ENCODE results near the gene FLVCR2.

Gene FLVCR2

GRCh38 chr14:75578102-75578785 is at the start of gene FLVCR2:
Gene FLVCR2, plus strand, starts transcription at chr14:75578620. Its CDS starts 353 bp downstream, at chr14:75578973.
- no peaks in the 10 kb centered on the region for H3K9me3 ChIP-seq (ENCODE audit: control insufficient read depth in 5 of 5, low read length in 5 of 5)
- peak within 1 kb of the TSS; percentile 76 for H3K27ac ChIP-seq (ENCODE audit: low read depth, low read length)
- peak within 1 kb of the TSS; percentile 62 to 78 (median 72) for H3K4me3 ChIP-seq (ENCODE audit: low read depth in 1 of 5, low read length in 5 of 5)
- H3K4me1 ChIP-seq (ENCODE audit: control insufficient read depth in 5 of 5, insufficient read depth in 5 of 5, low read length in 5 of 5), result peaks cover 5 to 29% (median 29%) of the 10 kb centered on the region in 5 donors
- no peaks in the 10 kb centered on the region for H3K36me3 ChIP-seq (ENCODE audit: control insufficient read depth in 5 of 5, insufficient read depth in 5 of 5, low read length in 5 of 5)
- no peaks in the 10 kb centered on the region for H3K27me3 ChIP-seq (ENCODE audit: control insufficient read depth in 5 of 5, insufficient read depth in 4 of 5, low read length in 5 of 5)
- H3K9ac ChIP-seq (ENCODE audit: low read length in 5 of 5), result peak within 1 kb of the TSS; percentile 16 to 78 (median 73)

DNA sequence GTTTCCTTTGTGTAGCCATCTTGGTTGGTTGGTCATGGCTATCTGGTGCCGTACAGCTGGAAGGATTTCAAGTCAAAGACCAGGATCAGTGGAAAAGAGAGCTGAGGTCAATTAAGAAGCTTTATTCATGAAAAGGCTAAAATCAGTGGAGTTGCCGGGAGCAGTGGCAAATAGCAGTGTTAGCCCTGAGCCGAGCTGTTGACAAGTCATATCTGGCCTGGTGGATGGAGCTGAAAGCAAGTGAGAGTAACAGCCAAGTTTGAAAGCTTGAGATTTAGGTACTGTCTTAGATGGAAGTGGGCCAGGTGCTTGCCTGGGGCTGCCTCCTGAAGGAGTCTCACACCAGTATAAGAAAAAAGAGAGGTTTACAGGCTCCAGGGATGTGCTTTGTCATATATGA is 47.2 kb upstream of the FLVCR2 start:
- peaks cover 0 to 6% (median 0%) of the 10 kb centered on the region in 5 donors for H3K4me1 ChIP-seq (ENCODE audit: control insufficient read depth in 5 of 5, insufficient read depth in 5 of 5, low read length in 5 of 5)
- H3K9ac ChIP-seq (ENCODE audit: low read length in 5 of 5), result no peak overlapping the region
- no peak overlapping the region for H3K4me3 ChIP-seq (ENCODE audit: low read depth in 1 of 5, low read length in 5 of 5)
- H3K27ac ChIP-seq (ENCODE audit: low read depth, low read length), result no peak overlapping the region
- peaks cover 0 to 4% (median 0%) of the 10 kb centered on the region in 5 donors for H3K36me3 ChIP-seq (ENCODE audit: control insufficient read depth in 5 of 5, insufficient read depth in 5 of 5, low read length in 5 of 5)
- no peaks in the 10 kb centered on the region for H3K27me3 ChIP-seq (ENCODE audit: control insufficient read depth in 5 of 5, insufficient read depth in 4 of 5, low read length in 5 of 5)
- no peaks in the 10 kb centered on the region for H3K9me3 ChIP-seq (ENCODE audit: control insufficient read depth in 5 of 5, low read length in 5 of 5)

GRCh38 chr14:75531660-75532317 is 46.6 kb upstream of the FLVCR2 start:
- Histone ChIP-seq H3K9me3 (ENCODE audit: control insufficient read depth in 5 of 5, low read length in 5 of 5) (no peaks in the 10 kb centered on the region), H3K4me3 (ENCODE audit: low read depth in 1 of 5, low read length in 5 of 5) (no peak overlapping the region), H3K4me1 (ENCODE audit: control insufficient read depth in 5 of 5, insufficient read depth in 5 of 5, low read length in 5 of 5) (peaks cover 0 to 8% (median 0%) of the 10 kb centered on the region in 5 donors), H3K9ac (ENCODE audit: low read length in 5 of 5) (no peak overlapping the region), H3K36me3 (ENCODE audit: control insufficient read depth in 5 of 5, insufficient read depth in 5 of 5, low read length in 5 of 5) (peaks cover 0 to 4% (median 0%) of the 10 kb centered on the region in 5 donors), H3K27ac (ENCODE audit: low read depth, low read length) (no peak overlapping the region), H3K27me3 (ENCODE audit: control insufficient read depth in 5 of 5, insufficient read depth in 4 of 5, low read length in 5 of 5) (no peaks in the 10 kb centered on the region)

- H3K27me3 ChIP-seq (ENCODE audit: control insufficient read depth in 5 of 5, insufficient read depth in 4 of 5, low read length in 5 of 5), result no peaks in the 10 kb centered on the region
- H3K4me3 ChIP-seq (ENCODE audit: low read depth in 1 of 5, low read length in 5 of 5), result no peak overlapping the region
- H3K27ac ChIP-seq (ENCODE audit: low read depth, low read length), result no peak overlapping the region
- no peak overlapping the region for H3K9ac ChIP-seq (ENCODE audit: low read length in 5 of 5)
- no peaks in the 10 kb centered on the region for H3K36me3 ChIP-seq (ENCODE audit: control insufficient read depth in 5 of 5, insufficient read depth in 5 of 5, low read length in 5 of 5)
- H3K4me1 ChIP-seq (ENCODE audit: control insufficient read depth in 5 of 5, insufficient read depth in 5 of 5, low read length in 5 of 5), result peaks cover 0 to 8% (median 0%) of the 10 kb centered on the region in 5 donors
- H3K9me3 ChIP-seq (ENCODE audit: control insufficient read depth in 5 of 5, low read length in 5 of 5), result no peaks in the 10 kb centered on the region
Observed at GRCh38 chr14:75533791-75534555, 44.4 kb upstream of the FLVCR2 start.

- Histone ChIP-seq H3K27ac (ENCODE audit: low read depth, low read length) (no peak overlapping the region), H3K27me3 (ENCODE audit: control insufficient read depth in 5 of 5, insufficient read depth in 4 of 5, low read length in 5 of 5) (no peaks in the 10 kb centered on the region), H3K9me3 (ENCODE audit: control insufficient read depth in 5 of 5, low read length in 5 of 5) (no peaks in the 10 kb centered on the region), H3K4me3 (ENCODE audit: low read depth in 1 of 5, low read length in 5 of 5) (no peak overlapping the region), H3K9ac (ENCODE audit: low read length in 5 of 5) (peak overlapping the region in 1 of 5 donors; percentile 8), H3K4me1 (ENCODE audit: control insufficient read depth in 5 of 5, insufficient read depth in 5 of 5, low read length in 5 of 5) (peaks cover 0 to 8% (median 0%) of the 10 kb centered on the region in 5 donors), H3K36me3 (ENCODE audit: control insufficient read depth in 5 of 5, insufficient read depth in 5 of 5, low read length in 5 of 5) (no peaks in the 10 kb centered on the region)
Observed at GRCh38 chr14:75535164-75535898, 43.1 kb upstream of the FLVCR2 start.

- Histone ChIP-seq H3K9me3 (ENCODE audit: control insufficient read depth in 5 of 5, low read length in 5 of 5) (no peaks in the 10 kb centered on the region), H3K27ac (ENCODE audit: low read depth, low read length) (no peak overlapping the region)
Observed at GRCh38 chr14:75537071-75537470, 41.3 kb upstream of the FLVCR2 start.

GRCh38 chr14:75539162-75539560 is 39.3 kb upstream of the FLVCR2 start:
- H3K27me3 ChIP-seq (ENCODE audit: control insufficient read depth in 5 of 5, insufficient read depth in 4 of 5, low read length in 5 of 5), result no peaks in the 10 kb centered on the region
- no peak overlapping the region for H3K27ac ChIP-seq (ENCODE audit: low read depth, low read length)
- peaks cover 0 to 25% (median 13%) of the 10 kb centered on the region in 5 donors for H3K4me1 ChIP-seq (ENCODE audit: control insufficient read depth in 5 of 5, insufficient read depth in 5 of 5, low read length in 5 of 5)

More at GRCh38 chr14:75537071-75537470, 41.3 kb upstream of the FLVCR2 start:
- H3K4me3 ChIP-seq (ENCODE audit: low read depth in 1 of 5, low read length in 5 of 5), result no peak overlapping the region
- H3K36me3 ChIP-seq (ENCODE audit: control insufficient read depth in 5 of 5, insufficient read depth in 5 of 5, low read length in 5 of 5), result no peaks in the 10 kb centered on the region
- no peak overlapping the region for H3K9ac ChIP-seq (ENCODE audit: low read length in 5 of 5)
- H3K27me3 ChIP-seq (ENCODE audit: control insufficient read depth in 5 of 5, insufficient read depth in 4 of 5, low read length in 5 of 5), result no peaks in the 10 kb centered on the region
- peaks cover 0 to 11% (median under 1%) of the 10 kb centered on the region in 5 donors for H3K4me1 ChIP-seq (ENCODE audit: control insufficient read depth in 5 of 5, insufficient read depth in 5 of 5, low read length in 5 of 5)

DNA sequence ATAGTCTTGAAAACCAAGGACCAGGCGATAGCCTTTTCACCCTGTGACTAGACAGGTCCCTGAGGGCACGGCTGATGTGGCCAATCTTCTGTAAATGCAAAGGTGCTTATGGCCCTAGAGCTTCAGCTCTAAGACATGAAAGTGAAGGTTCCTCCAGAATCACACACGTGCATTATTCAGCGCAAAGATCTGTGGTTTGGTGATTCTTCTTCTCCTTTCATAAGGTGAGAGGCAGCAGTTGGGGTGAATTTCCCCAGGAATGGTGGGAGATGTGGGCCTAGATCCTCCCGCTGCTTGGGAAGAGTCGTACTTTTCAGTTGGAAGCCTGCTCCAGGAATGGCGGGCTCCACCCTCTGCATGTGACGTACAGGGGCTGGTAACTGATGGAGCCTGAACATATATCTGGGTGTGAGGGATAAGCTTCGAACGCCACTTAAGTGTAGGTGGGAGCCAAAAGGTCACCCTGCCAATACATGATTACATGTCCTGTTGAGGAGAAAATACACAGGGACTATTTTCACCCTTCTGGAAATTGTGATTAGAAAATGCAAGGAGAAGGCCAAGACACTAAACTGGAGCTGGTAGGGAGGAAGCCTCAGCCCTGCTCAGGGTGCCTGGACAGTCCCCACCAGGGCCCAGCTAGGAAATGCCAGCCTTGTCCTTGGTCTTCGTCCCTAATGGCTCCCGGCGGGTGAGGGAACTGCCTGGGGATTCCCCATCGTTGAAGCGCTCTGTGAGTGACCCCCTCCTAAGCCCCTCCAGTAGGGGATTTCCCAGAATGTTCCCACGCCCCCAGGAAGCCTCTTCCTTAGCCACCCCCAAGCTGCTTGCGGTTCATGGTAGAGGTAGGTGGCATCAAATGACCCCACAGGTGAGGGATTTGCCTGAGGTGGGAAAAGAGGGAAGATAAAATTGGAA is 38.6 kb upstream of the FLVCR2 start:
- Histone ChIP-seq H3K4me3 (ENCODE audit: low read depth in 1 of 5, low read length in 5 of 5) (no peak overlapping the region), H3K27me3 (ENCODE audit: control insufficient read depth in 5 of 5, insufficient read depth in 4 of 5, low read length in 5 of 5) (no peaks in the 10 kb centered on the region), H3K4me1 (ENCODE audit: control insufficient read depth in 5 of 5, insufficient read depth in 5 of 5, low read length in 5 of 5) (peaks cover 0 to 25% (median 13%) of the 10 kb centered on the region in 5 donors), H3K9ac (ENCODE audit: low read length in 5 of 5) (no peak overlapping the region), H3K36me3 (ENCODE audit: control insufficient read depth in 5 of 5, insufficient read depth in 5 of 5, low read length in 5 of 5) (no peaks in the 10 kb centered on the region), H3K27ac (ENCODE audit: low read depth, low read length) (no peak overlapping the region), H3K9me3 (ENCODE audit: control insufficient read depth in 5 of 5, low read length in 5 of 5) (no peaks in the 10 kb centered on the region)

More at GRCh38 chr14:75539162-75539560, 39.3 kb upstream of the FLVCR2 start:
- no peak overlapping the region for H3K4me3 ChIP-seq (ENCODE audit: low read depth in 1 of 5, low read length in 5 of 5)
- no peaks in the 10 kb centered on the region for H3K36me3 ChIP-seq (ENCODE audit: control insufficient read depth in 5 of 5, insufficient read depth in 5 of 5, low read length in 5 of 5)
- no peaks in the 10 kb centered on the region for H3K9me3 ChIP-seq (ENCODE audit: control insufficient read depth in 5 of 5, low read length in 5 of 5)
- H3K9ac ChIP-seq (ENCODE audit: low read length in 5 of 5), result no peak overlapping the region

GRCh38 chr14:75540479-75540851 is 38.0 kb upstream of the FLVCR2 start:
- Histone ChIP-seq H3K9ac (ENCODE audit: low read length in 5 of 5) (no peak overlapping the region), H3K27ac (ENCODE audit: low read depth, low read length) (no peak overlapping the region), H3K27me3 (ENCODE audit: control insufficient read depth in 5 of 5, insufficient read depth in 4 of 5, low read length in 5 of 5) (no peaks in the 10 kb centered on the region), H3K36me3 (ENCODE audit: control insufficient read depth in 5 of 5, insufficient read depth in 5 of 5, low read length in 5 of 5) (no peaks in the 10 kb centered on the region), H3K4me3 (ENCODE audit: low read depth in 1 of 5, low read length in 5 of 5) (no peak overlapping the region), H3K4me1 (ENCODE audit: control insufficient read depth in 5 of 5, insufficient read depth in 5 of 5, low read length in 5 of 5) (peaks cover 0 to 25% (median 13%) of the 10 kb centered on the region in 5 donors), H3K9me3 (ENCODE audit: control insufficient read depth in 5 of 5, low read length in 5 of 5) (no peaks in the 10 kb centered on the region)

Measured in subcutaneous abdominal adipose tissue (tissue), 5 donors.